ENCODE data around the gene ERN1.
"Not testable (repeated sequence)": the region's sequence is repeated elsewhere in the genome, so short reads cannot be mapped to it uniquely, and the experiment has no call there.

The ERN1 gene

DNA sequence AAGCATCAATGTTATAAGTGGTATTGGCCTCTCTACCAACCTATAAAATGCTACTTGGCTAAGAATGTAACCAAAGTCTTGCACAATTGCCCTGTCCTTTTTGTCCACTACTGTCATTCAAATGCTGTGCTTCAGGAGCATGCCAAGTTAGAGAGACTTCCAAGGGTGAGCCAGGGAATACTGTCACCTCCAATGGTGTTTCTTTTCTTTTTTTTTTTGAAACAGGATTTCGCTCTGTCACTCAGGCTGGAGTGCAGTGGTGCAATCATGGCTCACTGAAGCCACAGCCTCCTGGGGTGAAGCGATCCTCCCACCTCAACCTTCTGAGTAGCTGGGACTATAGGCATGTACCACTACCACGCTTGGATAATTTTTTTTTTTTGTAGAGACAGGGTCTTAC, 43.7 kb upstream of the ERN1 start:
- DNase-seq (ENCODE audit: low read depth): peak; percentile 77
- no peak overlapping the region for H3K4me3 ChIP-seq (ENCODE audit: low read depth, low read length)
- no peak for TF ChIP-seq POLR2A (IDR thresholded peaks at IDR 0.05; ENCODE audit: extremely low read depth, insufficient read length)
- TF ChIP-seq, protein P1, sequence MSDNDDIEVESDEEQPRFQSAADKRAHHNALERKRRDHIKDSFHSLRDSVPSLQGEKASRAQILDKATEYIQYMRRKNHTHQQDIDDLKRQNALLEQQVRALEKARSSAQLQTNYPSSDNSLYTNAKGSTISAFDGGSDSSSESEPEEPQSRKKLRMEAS (IDR thresholded peaks at IDR 0.05; ENCODE audit: low read depth, low read length): no peak
- no peak for TF ChIP-seq MYC (IDR thresholded peaks at IDR 0.05; ENCODE audit: low read depth, low read length)
- TF ChIP-seq, protein P2, sequence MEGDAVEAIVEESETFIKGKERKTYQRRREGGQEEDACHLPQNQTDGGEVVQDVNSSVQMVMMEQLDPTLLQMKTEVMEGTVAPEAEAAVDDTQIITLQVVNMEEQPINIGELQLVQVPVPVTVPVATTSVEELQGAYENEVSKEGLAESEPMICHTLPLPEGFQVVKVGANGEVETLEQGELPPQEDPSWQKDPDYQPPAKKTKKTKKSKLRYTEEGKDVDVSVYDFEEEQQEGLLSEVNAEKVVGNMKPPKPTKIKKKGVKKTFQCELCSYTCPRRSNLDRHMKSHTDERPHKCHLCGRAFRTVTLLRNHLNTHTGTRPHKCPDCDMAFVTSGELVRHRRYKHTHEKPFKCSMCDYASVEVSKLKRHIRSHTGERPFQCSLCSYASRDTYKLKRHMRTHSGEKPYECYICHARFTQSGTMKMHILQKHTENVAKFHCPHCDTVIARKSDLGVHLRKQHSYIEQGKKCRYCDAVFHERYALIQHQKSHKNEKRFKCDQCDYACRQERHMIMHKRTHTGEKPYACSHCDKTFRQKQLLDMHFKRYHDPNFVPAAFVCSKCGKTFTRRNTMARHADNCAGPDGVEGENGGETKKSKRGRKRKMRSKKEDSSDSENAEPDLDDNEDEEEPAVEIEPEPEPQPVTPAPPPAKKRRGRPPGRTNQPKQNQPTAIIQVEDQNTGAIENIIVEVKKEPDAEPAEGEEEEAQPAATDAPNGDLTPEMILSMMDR (IDR thresholded peaks at IDR 0.05; ENCODE audit: low read depth, low read length): no peak

DNA sequence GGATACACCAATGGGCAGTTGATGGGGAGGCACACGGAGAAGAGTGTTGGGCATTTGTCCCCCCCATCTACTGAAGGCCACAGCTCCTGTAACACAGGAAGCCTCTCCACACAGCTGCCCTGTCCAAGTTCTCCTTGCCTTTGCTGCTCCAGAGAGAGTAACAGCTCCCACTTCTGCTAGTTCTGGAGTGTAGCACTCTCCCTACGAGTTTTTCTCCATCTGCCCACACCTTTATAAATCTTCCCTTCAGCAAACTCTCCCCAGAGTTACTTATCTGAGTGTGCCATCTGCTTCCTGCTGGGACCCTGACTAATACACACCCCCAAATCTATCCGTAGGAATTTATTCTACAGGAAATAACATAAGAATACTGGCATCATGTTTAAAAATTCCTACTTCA, 42.6 kb upstream of the ERN1 start:
- DNase-seq (ENCODE audit: low read depth): no peak
- H3K4me3 ChIP-seq (ENCODE audit: low read depth, low read length): no peak overlapping the region
- TF ChIP-seq, protein P2 (IDR thresholded peaks at IDR 0.05; ENCODE audit: low read depth, low read length): no peak
- TF ChIP-seq POLR2A (IDR thresholded peaks at IDR 0.05; ENCODE audit: extremely low read depth, insufficient read length) (no peak), MYC (IDR thresholded peaks at IDR 0.05; ENCODE audit: low read depth, low read length) (no peak)
- TF ChIP-seq, protein P1 (IDR thresholded peaks at IDR 0.05; ENCODE audit: low read depth, low read length): no peak

DNA sequence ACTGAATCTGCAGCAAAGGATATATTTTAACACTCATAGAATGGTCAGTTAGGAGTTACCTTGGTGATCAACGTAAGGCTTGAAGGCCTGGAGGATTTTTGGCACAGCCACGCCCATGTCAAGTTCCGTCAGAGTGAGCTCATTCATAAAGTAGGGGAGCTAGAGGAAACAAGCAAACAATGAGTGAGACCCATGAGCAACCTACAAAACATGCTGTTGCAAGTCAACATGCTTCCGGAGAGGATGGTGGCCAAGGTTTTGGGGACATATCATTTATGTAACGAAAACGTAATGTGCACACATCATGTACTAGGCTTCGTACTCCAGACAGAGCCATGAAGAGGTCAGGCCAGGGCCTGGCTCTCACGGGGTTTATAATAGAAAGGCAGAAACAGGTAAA, 41.1 kb upstream of the ERN1 start:
- TF ChIP-seq, protein P1 (IDR thresholded peaks at IDR 0.05; ENCODE audit: low read depth, low read length): no peak
- TF ChIP-seq POLR2A (IDR thresholded peaks at IDR 0.05; ENCODE audit: extremely low read depth, insufficient read length) (no peak), MYC (IDR thresholded peaks at IDR 0.05; ENCODE audit: low read depth, low read length) (no peak)
- TF ChIP-seq, protein P2 (IDR thresholded peaks at IDR 0.05; ENCODE audit: low read depth, low read length): no peak
- H3K4me3 ChIP-seq (ENCODE audit: low read depth, low read length): no peak overlapping the region
- no peak for DNase-seq (ENCODE audit: low read depth)

DNA sequence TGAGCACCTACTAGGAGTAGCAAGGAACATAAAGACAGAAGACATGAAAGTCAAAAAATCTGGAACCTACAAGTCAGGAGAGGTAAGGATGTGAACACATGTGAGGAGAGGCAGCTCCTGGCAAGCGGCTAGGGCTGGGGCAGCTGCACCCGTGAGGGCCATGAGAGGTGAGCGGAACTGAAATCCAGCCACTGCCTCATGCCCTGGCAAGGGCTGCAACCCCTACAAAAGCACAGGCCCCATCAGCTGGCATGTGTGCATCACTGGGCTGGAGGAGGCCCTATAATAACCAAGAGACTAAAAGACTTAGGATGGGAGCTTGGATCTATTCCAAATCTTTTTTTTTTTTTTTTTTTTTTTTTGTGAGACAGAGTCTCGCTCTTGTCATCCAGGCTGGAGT, 40.3 kb upstream of the ERN1 start:
- no peak overlapping the region for H3K4me3 ChIP-seq (ENCODE audit: low read depth, low read length)
- TF ChIP-seq, protein P1 (IDR thresholded peaks at IDR 0.05; ENCODE audit: low read depth, low read length): no peak
- TF ChIP-seq POLR2A (IDR thresholded peaks at IDR 0.05; ENCODE audit: extremely low read depth, insufficient read length): no peak
- TF ChIP-seq, protein P2 (IDR thresholded peaks at IDR 0.05; ENCODE audit: low read depth, low read length): no peak
- TF ChIP-seq MYC (IDR thresholded peaks at IDR 0.05; ENCODE audit: low read depth, low read length): no peak
- DNase-seq (ENCODE audit: low read depth): no peak

DNA sequence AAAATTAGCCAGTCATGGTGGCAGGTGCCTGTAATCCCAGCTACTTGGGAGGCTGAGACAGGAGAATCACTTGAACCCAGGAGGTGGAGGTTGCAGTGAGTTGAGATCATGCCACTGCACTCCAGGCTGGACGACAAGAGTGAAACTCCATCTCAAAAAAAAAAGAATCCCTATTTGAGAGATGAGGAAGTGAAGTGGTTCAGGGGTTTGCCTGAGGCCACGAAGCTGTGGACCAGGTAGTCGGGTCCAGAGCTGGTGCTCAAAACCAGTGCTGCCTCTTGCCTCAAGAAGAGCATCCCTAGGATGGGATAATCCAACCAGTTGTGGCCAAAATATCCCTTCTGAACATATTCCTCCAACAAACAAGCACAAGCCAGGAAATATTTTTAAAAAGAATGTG, 37.7 kb upstream of the ERN1 start:
- H3K4me3 ChIP-seq (ENCODE audit: low read depth, low read length); DNase-seq (ENCODE audit: low read depth): not testable (repeated sequence)

DNA sequence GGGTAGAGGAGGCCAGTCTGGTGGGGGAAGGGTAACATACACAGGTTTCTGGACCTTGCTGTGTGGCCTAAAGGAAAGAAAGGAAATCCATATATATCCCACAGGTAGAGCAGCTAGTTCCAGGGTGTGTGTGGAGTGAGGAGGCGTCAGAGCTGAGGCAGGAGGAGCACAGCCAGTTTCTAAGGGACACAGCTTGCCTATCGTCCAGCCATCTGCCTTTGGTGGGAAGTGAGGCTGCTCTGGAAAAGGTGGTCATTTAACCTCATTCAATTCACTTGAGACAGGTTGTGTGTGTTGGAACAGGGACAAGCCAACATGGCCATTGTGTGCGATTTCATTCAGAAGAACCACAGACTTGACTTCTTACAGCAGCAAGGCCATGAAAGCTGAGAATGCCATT, 36.9 kb upstream of the ERN1 start:
- no peak overlapping the region for H3K4me3 ChIP-seq (ENCODE audit: low read depth, low read length)
- no peak for TF ChIP-seq POLR2A (IDR thresholded peaks at IDR 0.05; ENCODE audit: extremely low read depth, insufficient read length)
- TF ChIP-seq, protein P1 (IDR thresholded peaks at IDR 0.05; ENCODE audit: low read depth, low read length): no peak
- TF ChIP-seq, protein P2 (IDR thresholded peaks at IDR 0.05; ENCODE audit: low read depth, low read length): no peak
- no peak for TF ChIP-seq MYC (IDR thresholded peaks at IDR 0.05; ENCODE audit: low read depth, low read length)
- DNase-seq (ENCODE audit: low read depth): no peak

All from NB4 (cell line).